ENCODE results near the gene PGC. TPM values are rescaled to one million over a fixed set of nuclear protein-coding genes. Genes with fewer than 3 reads are reported as not detected.

Gene PGC
- total and polyA plus RNA-seq, 2 donors (not counting 1 experiment from before 2014, with no cell fraction given) = not detected

DNA sequence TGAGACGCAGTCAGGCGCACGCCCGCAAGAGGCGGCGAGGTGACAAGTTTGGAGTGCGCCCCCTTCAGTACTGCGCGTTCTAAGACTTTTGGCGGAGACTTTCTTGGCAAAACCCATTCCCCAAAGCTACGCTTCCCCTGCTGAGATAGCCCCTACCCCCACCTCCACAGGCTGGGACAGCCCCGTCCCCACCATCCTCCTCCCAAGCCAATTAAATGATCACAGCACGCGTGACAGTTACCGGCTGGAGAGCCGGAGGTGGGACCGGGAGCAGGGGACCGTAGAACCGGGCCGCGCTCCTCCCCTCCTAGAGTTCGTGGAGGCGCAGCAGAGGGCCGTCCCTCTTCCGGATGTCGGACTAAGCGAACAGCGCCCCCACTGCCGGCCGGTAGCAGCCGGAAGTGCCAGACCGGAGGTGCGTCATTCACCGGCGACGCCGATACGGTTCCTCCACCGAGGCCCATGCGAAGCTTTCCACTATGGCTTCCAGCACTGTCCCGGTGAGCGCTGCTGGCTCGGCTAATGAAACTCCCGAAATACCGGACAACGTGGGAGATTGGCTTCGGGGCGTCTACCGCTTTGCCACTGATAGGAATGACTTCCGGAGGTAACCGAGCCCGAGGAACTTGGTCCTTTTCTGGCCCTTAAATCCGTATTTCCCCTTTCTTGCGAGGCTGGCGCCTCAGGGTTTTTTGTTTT, 40.2 kb upstream of the PGC start, which contains the start of gene TOMM6:
Gene TOMM6 (plus strand): TSS at position 476 of the 699 bp plus-strand sequence. CDS start 4 bp downstream, at position 480.
- ChIA-PET POLR2A (interaction anchor here (0.7 to 2.7 kb wide), 9 partner anchors 53 to 776 kb away, joined by 3 to 36 read pairs (median 6); partner anchors contain the start of genes BYSL, MED20, TAF8 and TFEB), CTCF (interaction anchor here (0.7 to 10.0 kb wide), 25 partner anchors 10 to 760 kb away, joined by 3 to 198 read pairs (median 5); partner anchors contain the start of genes BYSL, MED20, MRPS10 and TAF8)
- peak within 1 kb of the TSS; percentile 75 to 95 for H3K27ac ChIP-seq (ENCODE audit: low read length in 2 of 2)
- H3K4me3 ChIP-seq (ENCODE audit: control extremely low read depth in 1 of 5, extremely low read depth in 1 of 5, insufficient read depth in 1 of 5, low read depth in 2 of 5, low read length in 4 of 5) = peak within 1 kb of the TSS; percentile 85 to 99 (median 91)
- under 1% methylated on average over 53 of the region's 55 CpGs for WGBS (ENCODE audit: insufficient coverage)
- Mint-ChIP-seq H3K27me3 (no peaks in the 10 kb centered on the region), H3K4me1 (peaks cover 32% of the 10 kb centered on the region), H3K4me3 (peak within 1 kb of the TSS; percentile 97), H3K27ac (peak within 1 kb of the TSS; percentile 98), H3K9me3 (ENCODE audit: insufficient read depth) (no peaks in the 10 kb centered on the region)
- peak within 1 kb of the TSS; percentile 96 for H3K9ac ChIP-seq (ENCODE audit: low read length)
- peak; percentile 98 for DNase-seq
- H3K79me2 ChIP-seq (ENCODE audit: control insufficient read depth, insufficient read depth, low read length) = peaks cover 24% of the 10 kb centered on the region
- H4K20me1 ChIP-seq (ENCODE audit: control insufficient read depth, insufficient read depth, low read length, poor library complexity, severe bottlenecking) = peaks cover 17% of the 10 kb centered on the region
- H3K9me3 ChIP-seq (ENCODE audit: control extremely low read depth in 1 of 3, control insufficient read depth in 2 of 3, insufficient read depth in 1 of 3, low read length in 2 of 3) = no peaks in the 10 kb centered on the region
- H2AFZ ChIP-seq (ENCODE audit: insufficient read depth, low read depth, low read length, poor library complexity, severe bottlenecking) = peak within 1 kb of the TSS; percentile 93
- intact Hi-C loops (cut with micrococcal nuclease) = loop anchor here (1.0 to 10.0 kb wide), 12 partner anchors 8 to 1091 kb away; partner anchors contain the start of genes BYSL, CCND3, FRS3 and MED20
- ATAC-seq (ENCODE audit: low read depth) = peak; percentile 84
- no peaks in the 10 kb centered on the region for H3K27me3 ChIP-seq (replicated peaks in 1 of 4; ENCODE audit: control extremely low read depth in 1 of 4, control insufficient read depth in 3 of 4, insufficient read depth in 4 of 4, low read length in 3 of 4)
- H3K4me1 ChIP-seq (ENCODE audit: control insufficient read depth in 2 of 2, insufficient read depth in 2 of 2, low read length in 2 of 2) = peaks cover 17 to 27% of the 10 kb centered on the region in 2 donors
- peak within 1 kb of the TSS; percentile 96 for H3K4me2 ChIP-seq (replicated peaks; ENCODE audit: low read depth, low read length, poor library complexity, severe bottlenecking)
- TF ChIP-seq, protein P1, sequence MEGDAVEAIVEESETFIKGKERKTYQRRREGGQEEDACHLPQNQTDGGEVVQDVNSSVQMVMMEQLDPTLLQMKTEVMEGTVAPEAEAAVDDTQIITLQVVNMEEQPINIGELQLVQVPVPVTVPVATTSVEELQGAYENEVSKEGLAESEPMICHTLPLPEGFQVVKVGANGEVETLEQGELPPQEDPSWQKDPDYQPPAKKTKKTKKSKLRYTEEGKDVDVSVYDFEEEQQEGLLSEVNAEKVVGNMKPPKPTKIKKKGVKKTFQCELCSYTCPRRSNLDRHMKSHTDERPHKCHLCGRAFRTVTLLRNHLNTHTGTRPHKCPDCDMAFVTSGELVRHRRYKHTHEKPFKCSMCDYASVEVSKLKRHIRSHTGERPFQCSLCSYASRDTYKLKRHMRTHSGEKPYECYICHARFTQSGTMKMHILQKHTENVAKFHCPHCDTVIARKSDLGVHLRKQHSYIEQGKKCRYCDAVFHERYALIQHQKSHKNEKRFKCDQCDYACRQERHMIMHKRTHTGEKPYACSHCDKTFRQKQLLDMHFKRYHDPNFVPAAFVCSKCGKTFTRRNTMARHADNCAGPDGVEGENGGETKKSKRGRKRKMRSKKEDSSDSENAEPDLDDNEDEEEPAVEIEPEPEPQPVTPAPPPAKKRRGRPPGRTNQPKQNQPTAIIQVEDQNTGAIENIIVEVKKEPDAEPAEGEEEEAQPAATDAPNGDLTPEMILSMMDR (IDR thresholded peaks at IDR 0.05) = peak; percentile 85
- no peak for TF ChIP-seq EZH2 (IDR thresholded peaks at IDR 0.05; ENCODE audit: borderline replicate concordance, insufficient read depth, low read depth, low read length, poor library complexity, severe bottlenecking)
- peaks cover 0 to 36% of the 10 kb centered on the region in 2 experiments for H3K36me3 ChIP-seq (replicated peaks in 1 of 2; ENCODE audit: control extremely low read depth in 1 of 2, control insufficient read depth in 1 of 2, extremely low read depth in 1 of 2, insufficient read depth in 2 of 2, low read length in 1 of 2)
